Neuronal stem cell (in vitro differentiated cells): ENCODE results near the gene VCL.
"Not testable (repeated sequence)": the region's sequence is repeated elsewhere in the genome, so short reads cannot be mapped to it uniquely, and the experiment has no call there.

Experiments used
- DNase-seq: peaks from one replicate; pipeline ENCODE4 v3.0.0-alpha.2; 2013; ENCODE audit warnings: low spot score
- H2AFZ ChIP-seq: one replicate; pipeline ENCODE4 v1.6.1; 2013; ENCODE audit warnings: mild to moderate bottlenecking, low read length, inconsistent platforms
- H2AK5ac ChIP-seq: 2 replicates; pipeline ENCODE4 v1.6.1; 2013; ENCODE audit warnings: low read depth, mild to moderate bottlenecking, inconsistent platforms, low read length, moderate library complexity, mixed read lengths
- H2BK120ac ChIP-seq: 2 replicates; pipeline ENCODE4 v1.6.1; 2013; ENCODE audit warnings: low read depth, mild to moderate bottlenecking, inconsistent platforms, low read length, moderate library complexity, mixed read lengths
- H2BK12ac ChIP-seq: one replicate; pipeline ENCODE4 v1.6.1; 2013; ENCODE audit warnings: low read length, inconsistent platforms
- H2BK15ac ChIP-seq: 2 replicates; pipeline ENCODE4 v1.6.1; 2013; ENCODE audit warnings: mild to moderate bottlenecking, low read length, inconsistent platforms, mixed read lengths
- H2BK5ac ChIP-seq: one replicate; pipeline ENCODE4 v1.6.1; 2013; ENCODE audit warnings: inconsistent platforms, mild to moderate bottlenecking, low read length, moderate library complexity
- H3K14ac ChIP-seq: one replicate; pipeline ENCODE4 v1.6.1; 2013; ENCODE audit warnings: low read length, inconsistent platforms
- H3K18ac ChIP-seq: 2 replicates; pipeline ENCODE4 v1.6.1; 2013; ENCODE audit warnings: low read length, inconsistent platforms
- H3K23ac ChIP-seq: 2 replicates; pipeline ENCODE4 v1.6.1; 2013; ENCODE audit warnings: low read depth, mild to moderate bottlenecking, mixed read lengths, low read length, inconsistent platforms; ENCODE audit not compliant: poor library complexity
- H3K27ac ChIP-seq: replicated peaks from 3 replicates; pipeline ENCODE4 v1.5.1; 2013; ENCODE audit warnings: low read length, inconsistent platforms
- H3K27me3 ChIP-seq, 3 experiments: 2 replicates each; pipeline ENCODE4 v1.6.1; 2013; ENCODE audit warnings: low read length in 3 of 3, mild to moderate bottlenecking in 2 of 3, inconsistent platforms in 1 of 3, low read depth in 1 of 3, mixed read lengths in 1 of 3, moderate library complexity in 1 of 3; ENCODE audit not compliant: control insufficient read depth in 3 of 3, insufficient read depth in 3 of 3
- H3K36me3 ChIP-seq, 2 donors: replicated peaks in 1 of 2; 2 replicates each; pipeline ENCODE4 v1.6.1; 2013; ENCODE audit warnings: low read length in 2 of 2; ENCODE audit not compliant: control insufficient read depth in 2 of 2, insufficient read depth in 2 of 2
- H3K4ac ChIP-seq: 2 replicates; pipeline ENCODE4 v1.6.1; 2013; ENCODE audit warnings: inconsistent platforms, mild to moderate bottlenecking, low read length, moderate library complexity
- H3K4me1 ChIP-seq, 2 donors: 1 replicate in 1 of 2; 2 replicates in 1 of 2; pipeline ENCODE4 v1.6.1; 2013; ENCODE audit warnings: low read length in 2 of 2, low read depth in 1 of 2; ENCODE audit not compliant: control insufficient read depth in 2 of 2, insufficient read depth in 1 of 2
- H3K4me2 ChIP-seq: one replicate; pipeline ENCODE4 v1.6.1; 2013; ENCODE audit warnings: mild to moderate bottlenecking, low read length, inconsistent platforms; ENCODE audit not compliant: insufficient read depth, poor library complexity, severe bottlenecking
- H3K4me3 ChIP-seq, 2 donors: 2 replicates each; pipeline ENCODE4 v1.5.1; 2013; ENCODE audit warnings: low read length in 2 of 2, mild to moderate bottlenecking in 2 of 2, inconsistent platforms in 1 of 2, moderate library complexity in 1 of 2
- H3K79me1 ChIP-seq: one replicate; pipeline ENCODE4 v1.6.1; 2013; ENCODE audit warnings: low read depth, mild to moderate bottlenecking, inconsistent platforms, low read length, moderate library complexity
- H3K9ac ChIP-seq: one replicate; pipeline ENCODE4 v1.6.1; 2013; ENCODE audit warnings: mild to moderate bottlenecking, low read depth, low read length, inconsistent platforms; ENCODE audit not compliant: poor library complexity
- H3K9me3 ChIP-seq, 2 donors: replicated peaks in 1 of 2; 2 replicates each; pipeline versions ENCODE3 to v1.6.1; 2013; ENCODE audit warnings: low read length in 2 of 2, mild to moderate bottlenecking in 2 of 2, inconsistent platforms in 1 of 2, low read depth in 1 of 2, mixed read lengths in 1 of 2, moderate library complexity in 1 of 2; ENCODE audit not compliant: control insufficient read depth in 2 of 2, insufficient read depth in 1 of 2
- H4K8ac ChIP-seq: one replicate; pipeline ENCODE4 v1.6.1; 2013; ENCODE audit warnings: low read depth, mild to moderate bottlenecking, inconsistent platforms, low read length, moderate library complexity
- H4K91ac ChIP-seq: one replicate; pipeline ENCODE4 v1.6.1; 2013; ENCODE audit warnings: low read length, low read depth, mild to moderate bottlenecking, inconsistent platforms; ENCODE audit not compliant: poor library complexity
- WGBS, 2 donors: extraction: QIAGEN DNeasy Blood & Tissue Kit; methylation state at CpG; one replicate each; pipeline ENCODE4 v1.1.7; 2013; ENCODE audit warnings: missing lambda C conversion rate in 2 of 2, mixed read lengths in 1 of 2; ENCODE audit not compliant: insufficient read length in 2 of 2, insufficient replicate concordance in 1 of 2; ENCODE audit errors: extremely low coverage in 2 of 2; 5-methylcytosine and 5-hydroxymethylcytosine counted together

VCL gene

GRCh38 chr10:74146980-74147379, 149.1 kb downstream of the VCL start:
- H3K9ac ChIP-seq, H3K18ac ChIP-seq, H3K4me3 ChIP-seq, H2BK12ac ChIP-seq, H3K79me1 ChIP-seq, H4K8ac ChIP-seq, H2BK120ac ChIP-seq, H3K27me3 ChIP-seq, H3K4me1 ChIP-seq, H3K23ac ChIP-seq, H2AK5ac ChIP-seq, H3K9me3 ChIP-seq, H2BK15ac ChIP-seq, H4K91ac ChIP-seq, H3K4ac ChIP-seq, H3K27ac ChIP-seq, H2AFZ ChIP-seq, DNase-seq, H3K14ac ChIP-seq, H3K4me2 ChIP-seq, H2BK5ac ChIP-seq: not testable (repeated sequence)
- H3K36me3 ChIP-seq, result peaks cover 0 to 34% of the 10 kb centered on the region in 2 donors
- no CpG with 5 or more reads among the region's 10 CpGs for whole genome bisulfite sequencing, 2 donors

- H3K23ac ChIP-seq, result peak within 1 kb of the TSS; percentile 98
- H2BK12ac ChIP-seq, result peak within 1 kb of the TSS; percentile 34
- H4K8ac ChIP-seq, result no peak within 1 kb of the TSS
- no peak within 1 kb of the TSS for H2BK120ac ChIP-seq
- peak within 1 kb of the TSS; percentile 94 for H2BK5ac ChIP-seq
- peaks cover 0 to 25% of the 10 kb centered on the region in 2 donors for H3K36me3 ChIP-seq
- H2BK15ac ChIP-seq, result peak within 1 kb of the TSS; percentile 71
- peak within 1 kb of the TSS; percentile 69 to 91 for H3K4me3 ChIP-seq
- peak within 1 kb of the TSS; percentile 69 for H3K4me2 ChIP-seq
- peak within 1 kb of the TSS; percentile 92 for H3K27ac ChIP-seq
- no CpG with 5 or more reads among the region's 32 CpGs for WGBS, 2 donors
- H3K9ac ChIP-seq, result peak within 1 kb of the TSS; percentile 96
- H2AFZ ChIP-seq, result peak within 1 kb of the TSS; percentile 91
- DNase-seq, result no peak
- peaks cover 0 to 7% of the 10 kb centered on the region in 2 donors for H3K4me1 ChIP-seq
- peaks cover 5% of the 10 kb centered on the region for H3K79me1 ChIP-seq
- H3K14ac ChIP-seq, result peak within 1 kb of the TSS; percentile 99
- no peaks in the 10 kb centered on the region for H3K9me3 ChIP-seq
- no peaks in the 10 kb centered on the region for H3K27me3 ChIP-seq
- peak within 1 kb of the TSS; percentile 43 for H4K91ac ChIP-seq
- H3K4ac ChIP-seq, result no peak within 1 kb of the TSS
- peak within 1 kb of the TSS; percentile 96 for H3K18ac ChIP-seq
- H2AK5ac ChIP-seq, result peak within 1 kb of the TSS; percentile 14
Measured at GRCh38 chr10:74150204-74150989, 152.5 kb downstream of the VCL start, which contains the start of gene AP3M1. TSS of gene AP3M1 (minus strand) at chr10:74150828. CDS start at chr10:74138379, 12,449 bp downstream.

GRCh38 chr10:74150990-74151878, 153.3 kb downstream of the VCL start, which contains the start of gene ADK:
TSS of gene ADK (plus strand) at chr10:74151221. CDS start at chr10:74151279, 58 bp downstream.
- Histone ChIP-seq H3K4me1 (peaks cover 0 to 7% of the 10 kb centered on the region in 2 donors), H3K27ac (peak within 1 kb of the TSS; percentile 92), H3K79me1 (peaks cover 5% of the 10 kb centered on the region), H3K23ac (peak within 1 kb of the TSS; percentile 98), H3K4me2 (peak within 1 kb of the TSS; percentile 69), H4K8ac (no peak within 1 kb of the TSS), H3K4ac (no peak within 1 kb of the TSS), H2AK5ac (peak within 1 kb of the TSS; percentile 14), H2AFZ (peak within 1 kb of the TSS; percentile 91), H3K9ac (peak within 1 kb of the TSS; percentile 96), H3K18ac (peak within 1 kb of the TSS; percentile 96), H3K4me3 (peak within 1 kb of the TSS; percentile 69 to 91), H2BK15ac (peak within 1 kb of the TSS; percentile 71), H4K91ac (peak within 1 kb of the TSS; percentile 43), H3K14ac (peak within 1 kb of the TSS; percentile 99), H2BK120ac (no peak within 1 kb of the TSS), H3K27me3 (no peaks in the 10 kb centered on the region), H3K9me3 (no peaks in the 10 kb centered on the region), H3K36me3 (peaks cover 0 to 18% of the 10 kb centered on the region in 2 donors), H2BK12ac (peak within 1 kb of the TSS; percentile 34), H2BK5ac (peak within 1 kb of the TSS; percentile 94)
- WGBS, 2 donors, result no CpG with 5 or more reads among the region's 57 CpGs
- peak; percentile 99 for DNase-seq
